Activated B cell treated with CpG ODN at 0.5 μM for 24 hours (primary cell): ENCODE measurements around the gene SND1. TPM values are rescaled to one million over a fixed set of nuclear protein-coding genes. Genes with fewer than 3 reads are reported as not detected.

Source experiments
- ATAC-seq: fragments of 200-7000 bp; cut with Tn5 transposase; one replicate; pipeline ENCODE4 v1.10.0; 2021; ENCODE audit warnings: low read depth, mild to moderate bottlenecking, moderate library complexity
- CTCF ChIA-PET: fragments of 350-600 bp; sonication (Branson Sonifier 250); formaldehyde crosslinking; loops from one replicate; lab custom pipeline; 2021; ENCODE audit warnings: antibody characterized with exemption; lab: Charles Lee
- POLR2A ChIA-PET: fragments of 350-600 bp; sonication (Branson Sonifier 250); formaldehyde crosslinking; loops from one replicate; lab custom pipeline; 2021; ENCODE audit warnings: antibody characterized with exemption; lab: Charles Lee
- DNase-seq: peaks from one replicate; pipeline ENCODE4 v3.0.0; 2022
- H3K27ac Mint-ChIP-seq: one replicate; pipeline ENCODE4 v1.8.0; 2020; ENCODE audit warnings: mixed read lengths
- H3K27me3 Mint-ChIP-seq: one replicate; pipeline ENCODE4 v1.8.0; 2021; ENCODE audit warnings: mixed read lengths
- H3K36me3 Mint-ChIP-seq: one replicate; pipeline ENCODE4 v1.8.0; 2021; ENCODE audit warnings: low read depth, mixed read lengths
- H3K4me1 Mint-ChIP-seq: one replicate; pipeline ENCODE4 v1.8.0; 2021; ENCODE audit warnings: mixed read lengths
- H3K4me3 Mint-ChIP-seq: one replicate; pipeline ENCODE4 v1.8.0; 2020; ENCODE audit warnings: mild to moderate bottlenecking, mixed read lengths
- H3K9me3 Mint-ChIP-seq: one replicate; pipeline ENCODE4 v1.8.0; 2020; ENCODE audit warnings: mixed read lengths
- CTCF ChIP-seq: fragments of 200-600 bp; IDR thresholded peaks from one replicate; pipeline ENCODE4 v1.8.0; 2022; ENCODE audit warnings: antibody characterized with exemption, mild to moderate bottlenecking
- intact Hi-C: fragments of 100-400 bp; cut with micrococcal nuclease; formaldehyde crosslinking; loops from one replicate; pipeline ENCODE4 v1.15.1; 2024
- total RNA-seq: library from RNA; stranded (reverse); gene quantifications from 2 replicates; pipeline ENCODE4 v1.2.3, GENCODE V29; 2022

The SND1 gene
- total RNA-seq, 1 donor from 2014 or later, result 215 TPM

- DNase-seq (no peak), ATAC-seq (no peak)
- ChIA-PET POLR2A (no interaction called here), CTCF (no interaction called here)
- H3K36me3 Mint-ChIP-seq, result peaks cover 60% of the 10 kb centered on the region
- H3K27ac Mint-ChIP-seq, result no peak overlapping the region
- H3K4me3 Mint-ChIP-seq, result no peak overlapping the region
- intact Hi-C loops, result no loop called here
- peaks cover 24% of the 10 kb centered on the region for H3K4me1 Mint-ChIP-seq
- H3K27me3 Mint-ChIP-seq, result no peaks in the 10 kb centered on the region
- TF ChIP-seq CTCF, result no peak
- no peaks in the 10 kb centered on the region for H3K9me3 Mint-ChIP-seq
These were observed 84.5 kb downstream of the SND1 start for GRCh38 chr7:127736511-127736910.

GRCh38 chr7:127738859-127739258, 86.9 kb downstream of the SND1 start:
- intact Hi-C loops, result no loop called here
- ChIA-PET CTCF (no interaction called here), POLR2A (no interaction called here)
- no peak for TF ChIP-seq CTCF
- Mint-ChIP-seq H3K27me3 (no peaks in the 10 kb centered on the region), H3K4me1 (peaks cover 20% of the 10 kb centered on the region), H3K9me3 (no peaks in the 10 kb centered on the region), H3K36me3 (peaks cover 47% of the 10 kb centered on the region), H3K4me3 (no peak overlapping the region), H3K27ac (no peak overlapping the region)
- DNase-seq (no peak), ATAC-seq (no peak)

GRCh38 chr7:127741764-127742375, 89.9 kb downstream of the SND1 start:
- ATAC-seq (no peak), DNase-seq (no peak)
- Mint-ChIP-seq H3K4me1 (peaks cover 25% of the 10 kb centered on the region), H3K36me3 (peaks cover 35% of the 10 kb centered on the region), H3K27me3 (no peaks in the 10 kb centered on the region), H3K4me3 (no peak overlapping the region), H3K27ac (no peak overlapping the region), H3K9me3 (no peaks in the 10 kb centered on the region)
- no peak for TF ChIP-seq CTCF
- CTCF ChIA-PET, result no interaction called here
- intact Hi-C loops, result no loop called here
- POLR2A ChIA-PET, result no interaction called here

- H3K36me3 Mint-ChIP-seq, result peaks cover 42% of the 10 kb centered on the region
- no peak for DNase-seq
- POLR2A ChIA-PET, result no interaction called here
- peaks cover 7% of the 10 kb centered on the region for H3K4me1 Mint-ChIP-seq
- H3K27ac Mint-ChIP-seq, result no peak overlapping the region
- ATAC-seq, result no peak
- no peaks in the 10 kb centered on the region for H3K9me3 Mint-ChIP-seq
- CTCF ChIA-PET, result no interaction called here
- intact Hi-C loops, result no loop called here
- no peak for TF ChIP-seq CTCF
- H3K27me3 Mint-ChIP-seq, result no peaks in the 10 kb centered on the region
- H3K4me3 Mint-ChIP-seq, result no peak overlapping the region
These were observed 93.5 kb downstream of the SND1 start for GRCh38 chr7:127745445-127745844.

GRCh38 chr7:127751062-127751461, 99.1 kb downstream of the SND1 start:
- ChIA-PET POLR2A (no interaction called here), CTCF (no interaction called here)
- Mint-ChIP-seq H3K9me3 (no peaks in the 10 kb centered on the region), H3K27me3 (no peaks in the 10 kb centered on the region), H3K36me3 (peaks cover 22% of the 10 kb centered on the region), H3K27ac (no peak overlapping the region), H3K4me1 (peaks cover 38% of the 10 kb centered on the region), H3K4me3 (no peak overlapping the region)
- ATAC-seq (no peak), DNase-seq (no peak)
- no peak for TF ChIP-seq CTCF
- intact Hi-C loops, result no loop called here
